ENCODE results near the gene KDM4C.
A peak's percentile ranks its signal among the peaks of the same experiment; 100 is the strongest.

KDM4C gene

GRCh38 chr9:7172154-7173115, 414.7 kb downstream of the KDM4C start:
- TF ChIP-seq, protein P1, sequence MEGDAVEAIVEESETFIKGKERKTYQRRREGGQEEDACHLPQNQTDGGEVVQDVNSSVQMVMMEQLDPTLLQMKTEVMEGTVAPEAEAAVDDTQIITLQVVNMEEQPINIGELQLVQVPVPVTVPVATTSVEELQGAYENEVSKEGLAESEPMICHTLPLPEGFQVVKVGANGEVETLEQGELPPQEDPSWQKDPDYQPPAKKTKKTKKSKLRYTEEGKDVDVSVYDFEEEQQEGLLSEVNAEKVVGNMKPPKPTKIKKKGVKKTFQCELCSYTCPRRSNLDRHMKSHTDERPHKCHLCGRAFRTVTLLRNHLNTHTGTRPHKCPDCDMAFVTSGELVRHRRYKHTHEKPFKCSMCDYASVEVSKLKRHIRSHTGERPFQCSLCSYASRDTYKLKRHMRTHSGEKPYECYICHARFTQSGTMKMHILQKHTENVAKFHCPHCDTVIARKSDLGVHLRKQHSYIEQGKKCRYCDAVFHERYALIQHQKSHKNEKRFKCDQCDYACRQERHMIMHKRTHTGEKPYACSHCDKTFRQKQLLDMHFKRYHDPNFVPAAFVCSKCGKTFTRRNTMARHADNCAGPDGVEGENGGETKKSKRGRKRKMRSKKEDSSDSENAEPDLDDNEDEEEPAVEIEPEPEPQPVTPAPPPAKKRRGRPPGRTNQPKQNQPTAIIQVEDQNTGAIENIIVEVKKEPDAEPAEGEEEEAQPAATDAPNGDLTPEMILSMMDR (IDR thresholded peaks at IDR 0.05): no peak
- DNase-seq: no peak
- H3K36me3 Mint-ChIP-seq (ENCODE audit: low read depth): peaks cover 16% of the 10 kb centered on the region
- H3K4me3 Mint-ChIP-seq: peak overlapping the region; percentile 54
- peaks cover 42% of the 10 kb centered on the region for H3K4me1 Mint-ChIP-seq
- H3K27me3 Mint-ChIP-seq (ENCODE audit: low read depth, poor library complexity): no peaks in the 10 kb centered on the region
- H3K27ac Mint-ChIP-seq: peak overlapping the region; percentile 98
- no peaks in the 10 kb centered on the region for H3K9me3 Mint-ChIP-seq

DNA sequence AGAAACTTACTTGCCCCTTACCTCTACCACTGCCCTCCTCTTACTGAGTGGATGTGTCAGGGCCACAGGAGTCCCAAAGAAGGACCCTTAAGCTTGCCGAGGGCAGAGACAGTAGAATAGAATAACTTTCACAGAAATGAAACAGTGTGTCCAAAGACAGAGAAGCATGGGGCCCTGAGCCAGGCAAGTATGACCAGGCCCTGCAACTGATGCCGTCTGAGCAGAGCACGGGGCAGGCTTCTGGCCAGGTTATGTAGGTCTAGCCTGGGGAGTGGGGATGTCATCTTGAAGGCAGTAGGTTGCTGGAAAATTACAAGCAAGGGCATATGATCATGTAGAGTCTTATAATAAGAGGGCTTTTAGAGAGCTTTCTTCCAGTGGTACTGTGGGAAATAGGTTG, 415.4 kb downstream of the KDM4C start:
- DNase-seq: no peak
- Mint-ChIP-seq H3K4me3 (no peak overlapping the region), H3K4me1 (peaks cover 46% of the 10 kb centered on the region), H3K9me3 (no peaks in the 10 kb centered on the region), H3K27ac (peak overlapping the region; percentile 98), H3K36me3 (ENCODE audit: low read depth) (peaks cover 21% of the 10 kb centered on the region), H3K27me3 (ENCODE audit: low read depth, poor library complexity) (no peaks in the 10 kb centered on the region)
- TF ChIP-seq, protein P1 (IDR thresholded peaks at IDR 0.05): no peak

DNA sequence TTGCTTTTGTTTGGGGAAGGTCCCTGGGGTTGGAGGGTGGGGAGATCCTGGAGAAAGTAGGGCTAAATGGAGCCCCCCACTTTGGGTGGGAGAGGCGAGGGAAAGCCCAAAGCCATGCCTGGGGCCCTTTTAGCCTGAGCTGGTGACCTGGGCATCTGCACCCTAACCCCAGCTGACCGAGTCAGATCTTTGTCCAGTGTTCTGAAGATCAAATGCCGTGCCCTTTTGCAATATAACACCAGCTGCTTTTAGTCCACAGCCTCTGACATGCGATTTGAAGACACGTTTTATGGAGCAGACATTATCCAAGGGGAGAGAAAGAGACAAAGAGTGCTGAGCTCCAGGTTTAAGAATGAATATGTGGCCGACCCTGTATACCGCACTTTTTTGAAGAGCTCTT, 416.5 kb downstream of the KDM4C start:
- Mint-ChIP-seq H3K36me3 (ENCODE audit: low read depth) (peaks cover 28% of the 10 kb centered on the region), H3K27me3 (ENCODE audit: low read depth, poor library complexity) (no peaks in the 10 kb centered on the region), H3K4me3 (peak overlapping the region; percentile 27), H3K9me3 (peaks cover 9% of the 10 kb centered on the region), H3K27ac (peak overlapping the region; percentile 46), H3K4me1 (peaks cover 57% of the 10 kb centered on the region)
- no peak for DNase-seq
- TF ChIP-seq, protein P1 (IDR thresholded peaks at IDR 0.05): no peak

GRCh38 chr9:7174884-7175283, 417.1 kb downstream of the KDM4C start:
- peaks cover 3% of the 10 kb centered on the region for H3K27me3 Mint-ChIP-seq (ENCODE audit: low read depth, poor library complexity)
- H3K4me1 Mint-ChIP-seq: peaks cover 57% of the 10 kb centered on the region
- H3K27ac Mint-ChIP-seq: peak overlapping the region; percentile 43
- peaks cover 28% of the 10 kb centered on the region for H3K36me3 Mint-ChIP-seq (ENCODE audit: low read depth)
- H3K9me3 Mint-ChIP-seq: peaks cover 14% of the 10 kb centered on the region
- TF ChIP-seq, protein P1 (IDR thresholded peaks at IDR 0.05): no peak
- peak overlapping the region; percentile 27 for H3K4me3 Mint-ChIP-seq
- DNase-seq: no peak

- peaks cover 33% of the 10 kb centered on the region for H3K36me3 Mint-ChIP-seq (ENCODE audit: low read depth)
- H3K9me3 Mint-ChIP-seq: peaks cover 25% of the 10 kb centered on the region
- DNase-seq: no peak
- TF ChIP-seq, protein P1 (IDR thresholded peaks at IDR 0.05): no peak
- H3K27me3 Mint-ChIP-seq (ENCODE audit: low read depth, poor library complexity): peaks cover 5% of the 10 kb centered on the region
- H3K4me1 Mint-ChIP-seq: peaks cover 51% of the 10 kb centered on the region
- no peak overlapping the region for H3K4me3 Mint-ChIP-seq
- no peak overlapping the region for H3K27ac Mint-ChIP-seq
Measured at GRCh38 chr9:7176561-7176960, 418.8 kb downstream of the KDM4C start.

Data from nephron progenitor cell (in vitro differentiated cells).